Neural progenitor cell (in vitro differentiated cells): ENCODE data around the gene MTHFR. TPM values are rescaled to one million over a fixed set of nuclear protein-coding genes. Genes with fewer than 3 reads are reported as not detected.

Experiments
- DNase-seq: peaks from one replicate; pipeline ENCODE4 v3.0.0-alpha.2; 2016; ENCODE audit warnings: low spot score
- H2AFZ ChIP-seq: fragments of 200-600 bp; sonication (generic); replicated peaks from 2 replicates; pipeline ENCODE4 v1.6.1; 2016; ENCODE audit warnings: antibody characterized with exemption
- H3F3A ChIP-seq: fragments of 200-600 bp; sonication (generic); 2 replicates; pipeline ENCODE4 v1.6.1; 2016; ENCODE audit warnings: antibody characterized with exemption, low read depth
- H3K27ac ChIP-seq: fragments of 200-600 bp; sonication (generic); 2 replicates; pipeline ENCODE4 v1.5.1; 2016; ENCODE audit warnings: mild to moderate bottlenecking
- H3K27me3 ChIP-seq: fragments of 200-600 bp; sonication (generic); 2 replicates; pipeline ENCODE4 v1.6.1; 2016; ENCODE audit warnings: mild to moderate bottlenecking, moderate library complexity
- H3K36me3 ChIP-seq: fragments of 200-600 bp; sonication (generic); 2 replicates; pipeline ENCODE4 v1.5.1; 2016
- H3K4me1 ChIP-seq: fragments of 200-600 bp; sonication (generic); 2 replicates; pipeline ENCODE4 v1.6.1; 2016; ENCODE audit warnings: mixed run types
- H3K4me2 ChIP-seq: fragments of 200-600 bp; sonication (generic); 2 replicates; pipeline ENCODE4 v1.6.1; 2016
- H3K4me3 ChIP-seq: fragments of 200-600 bp; sonication (generic); 2 replicates; pipeline ENCODE4 v1.5.1; 2016
- H3K79me2 ChIP-seq: fragments of 200-600 bp; sonication (generic); 2 replicates; pipeline ENCODE4 v1.6.1; 2016; ENCODE audit warnings: low read depth
- H3K9ac ChIP-seq: fragments of 200-600 bp; sonication (generic); 2 replicates; pipeline ENCODE4 v1.6.1; 2016
- H3K9me3 ChIP-seq: fragments of 200-600 bp; sonication (generic); 2 replicates; pipeline ENCODE4 v1.5.1; 2016; ENCODE audit warnings: low read depth
- H4K20me1 ChIP-seq: fragments of 200-600 bp; sonication (generic); 2 replicates; pipeline ENCODE4 v1.6.1; 2016; ENCODE audit warnings: low read depth
- H3K27ac Mint-ChIP-seq: 3 replicates; pipeline ENCODE4 v1.8.0; 2021; ENCODE audit warnings: mixed read lengths
- H3K27me3 Mint-ChIP-seq: 2 replicates; pipeline ENCODE4 v1.8.0; 2022; ENCODE audit warnings: low read depth, mild to moderate bottlenecking, inconsistent platforms, moderate library complexity, mixed read lengths; ENCODE audit not compliant: insufficient read depth
- H3K36me3 Mint-ChIP-seq: 3 replicates; pipeline ENCODE4 v1.8.0; 2021; ENCODE audit warnings: mixed read lengths
- H3K4me1 Mint-ChIP-seq: 3 replicates; pipeline ENCODE4 v1.8.0; 2021; ENCODE audit warnings: mixed read lengths
- H3K4me3 Mint-ChIP-seq: 3 replicates; pipeline ENCODE4 v1.8.0; 2021; ENCODE audit warnings: mild to moderate bottlenecking, moderate library complexity, mixed read lengths
- H3K9me3 Mint-ChIP-seq: 3 replicates; pipeline ENCODE4 v1.8.0; 2020; ENCODE audit warnings: mixed read lengths
- EZH2 ChIP-seq: fragments of 200-600 bp; sonication (generic); IDR thresholded peaks from 2 replicates; pipeline ENCODE4 v1.6.1; 2017; ENCODE audit warnings: antibody characterized with exemption, mild to moderate bottlenecking, moderate library complexity
- EZH2phosphoT487 ChIP-seq: fragments of 200-600 bp; sonication (generic); IDR thresholded peaks from 2 replicates; pipeline ENCODE4 v1.6.1; 2017; ENCODE audit warnings: antibody characterized with exemption
- total RNA-seq: library from RNA; depleted of rRNA; stranded (reverse); fragments of >200 nt; gene quantifications from 2 replicates; pipeline ENCODE4 v1.2.3, GENCODE V29; 2015; ENCODE audit warnings: low replicate concordance
- TF ChIP-seq, protein P1 (sequence below): fragments of 200-600 bp; sonication (generic); IDR thresholded peaks from 2 replicates; pipeline ENCODE4 v1.5.1; 2017; ENCODE audit warnings: antibody characterized with exemption, mild to moderate bottlenecking

Gene MTHFR
- total RNA-seq, 1 donor from 2014 or later, result 7.0 TPM

DNA sequence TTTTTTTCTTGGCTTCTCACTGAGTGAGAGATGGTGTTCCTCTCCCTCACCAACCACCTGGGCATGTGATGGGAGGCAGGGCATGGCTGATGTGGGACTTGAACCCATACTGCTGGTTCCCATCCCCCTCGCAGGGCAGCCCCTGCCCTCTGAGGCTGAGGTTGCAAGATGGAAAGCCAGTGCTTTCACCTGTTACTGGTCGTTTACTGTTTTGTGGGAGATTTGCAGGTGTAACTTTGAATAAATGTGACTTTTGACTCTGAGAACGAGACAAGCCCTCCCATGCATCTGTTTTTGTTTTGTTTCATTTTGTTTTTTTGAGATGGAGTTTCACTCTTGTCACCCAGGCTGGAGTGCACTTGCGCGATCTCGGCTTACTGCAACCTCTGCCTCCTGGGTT is 22.2 kb downstream of the MTHFR start:
- no peaks in the 10 kb centered on the region for H4K20me1 ChIP-seq
- H3F3A ChIP-seq, result peaks cover 13% of the 10 kb centered on the region
- no peaks in the 10 kb centered on the region for H3K27me3 ChIP-seq
- no peak overlapping the region for H3K27ac ChIP-seq
- Mint-ChIP-seq H3K36me3 (no peaks in the 10 kb centered on the region), H3K27ac (no peak overlapping the region), H3K27me3 (peaks cover 4% of the 10 kb centered on the region), H3K4me1 (peaks cover 13% of the 10 kb centered on the region), H3K9me3 (no peaks in the 10 kb centered on the region), H3K4me3 (no peak overlapping the region)
- TF ChIP-seq EZH2 (no peak), EZH2phosphoT487 (no peak)
- TF ChIP-seq, protein P1, sequence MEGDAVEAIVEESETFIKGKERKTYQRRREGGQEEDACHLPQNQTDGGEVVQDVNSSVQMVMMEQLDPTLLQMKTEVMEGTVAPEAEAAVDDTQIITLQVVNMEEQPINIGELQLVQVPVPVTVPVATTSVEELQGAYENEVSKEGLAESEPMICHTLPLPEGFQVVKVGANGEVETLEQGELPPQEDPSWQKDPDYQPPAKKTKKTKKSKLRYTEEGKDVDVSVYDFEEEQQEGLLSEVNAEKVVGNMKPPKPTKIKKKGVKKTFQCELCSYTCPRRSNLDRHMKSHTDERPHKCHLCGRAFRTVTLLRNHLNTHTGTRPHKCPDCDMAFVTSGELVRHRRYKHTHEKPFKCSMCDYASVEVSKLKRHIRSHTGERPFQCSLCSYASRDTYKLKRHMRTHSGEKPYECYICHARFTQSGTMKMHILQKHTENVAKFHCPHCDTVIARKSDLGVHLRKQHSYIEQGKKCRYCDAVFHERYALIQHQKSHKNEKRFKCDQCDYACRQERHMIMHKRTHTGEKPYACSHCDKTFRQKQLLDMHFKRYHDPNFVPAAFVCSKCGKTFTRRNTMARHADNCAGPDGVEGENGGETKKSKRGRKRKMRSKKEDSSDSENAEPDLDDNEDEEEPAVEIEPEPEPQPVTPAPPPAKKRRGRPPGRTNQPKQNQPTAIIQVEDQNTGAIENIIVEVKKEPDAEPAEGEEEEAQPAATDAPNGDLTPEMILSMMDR, result no peak
- no peak overlapping the region for H3K4me3 ChIP-seq
- H3K4me2 ChIP-seq, result no peak overlapping the region
- H3K9me3 ChIP-seq, result no peaks in the 10 kb centered on the region
- peaks cover 15% of the 10 kb centered on the region for H3K4me1 ChIP-seq
- no peak for DNase-seq
- H3K36me3 ChIP-seq, result no peaks in the 10 kb centered on the region
- H3K79me2 ChIP-seq, result no peaks in the 10 kb centered on the region
- H3K9ac ChIP-seq, result no peak overlapping the region
- no peak overlapping the region for H2AFZ ChIP-seq

DNA sequence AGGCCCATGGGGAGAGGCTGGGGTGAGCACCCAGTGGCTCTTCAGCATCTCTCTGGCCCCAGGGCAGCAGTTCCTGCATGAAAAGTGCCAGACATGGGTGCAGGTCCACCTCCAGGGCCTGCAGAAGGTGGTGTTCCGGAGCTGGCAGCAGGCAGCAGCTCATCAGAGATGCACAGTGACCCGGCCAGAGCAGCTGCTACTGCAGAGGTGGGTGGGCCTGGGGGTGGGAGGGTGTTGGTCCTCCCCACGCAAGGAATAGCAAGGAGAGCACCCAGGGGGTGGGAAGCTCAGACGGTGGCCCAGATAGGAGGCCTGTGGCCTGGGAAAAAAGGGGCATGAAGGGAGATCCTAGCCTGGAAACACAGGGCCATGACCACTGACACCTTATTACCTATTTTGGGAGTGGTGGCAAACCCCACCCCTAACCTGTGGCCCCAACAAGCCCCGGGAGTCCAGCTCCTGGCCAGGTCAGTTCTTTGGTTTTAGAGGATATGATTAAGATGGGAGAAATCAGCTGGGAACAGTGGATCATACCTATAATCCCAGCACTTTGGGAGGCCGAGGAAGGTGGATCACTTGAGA is 23.5 kb downstream of the MTHFR start:
- no peak overlapping the region for H3K4me3 ChIP-seq

DNA sequence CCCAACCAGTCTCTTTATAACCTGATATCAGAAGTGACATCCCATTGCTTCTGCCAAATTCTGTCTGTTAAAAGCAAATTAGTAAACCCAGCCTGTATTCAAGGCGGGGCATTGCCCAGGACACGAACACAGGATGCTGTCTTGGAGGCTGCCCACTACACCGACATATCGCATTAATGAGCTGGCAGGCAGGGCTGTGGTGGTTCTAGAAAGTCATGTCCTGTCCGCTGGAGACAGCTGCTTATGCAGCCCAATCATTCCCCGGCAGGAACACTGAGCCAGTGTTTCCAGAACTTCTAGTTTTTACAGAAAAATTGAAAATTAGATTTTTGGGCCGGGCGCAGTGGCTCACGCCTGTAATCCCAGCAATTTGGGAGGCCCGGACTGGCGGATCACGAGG is 24.5 kb downstream of the MTHFR start:
- Histone ChIP-seq H3K27me3 (no peaks in the 10 kb centered on the region), H3K4me2 (no peak overlapping the region), H3F3A (peaks cover 3% of the 10 kb centered on the region), H3K36me3 (no peaks in the 10 kb centered on the region), H3K79me2 (no peaks in the 10 kb centered on the region), H2AFZ (no peak overlapping the region), H3K27ac (no peak overlapping the region), H3K9me3 (no peaks in the 10 kb centered on the region), H3K4me1 (peaks cover 3% of the 10 kb centered on the region), H3K9ac (no peak overlapping the region), H3K4me3 (no peak overlapping the region), H4K20me1 (no peaks in the 10 kb centered on the region)
- Mint-ChIP-seq H3K4me3 (no peak overlapping the region), H3K27me3 (peaks cover 4% of the 10 kb centered on the region), H3K4me1 (peaks cover 7% of the 10 kb centered on the region), H3K27ac (peak overlapping the region; percentile 33), H3K9me3 (no peaks in the 10 kb centered on the region), H3K36me3 (no peaks in the 10 kb centered on the region)
- DNase-seq, result no peak
- TF ChIP-seq EZH2phosphoT487 (no peak), EZH2 (no peak)
- TF ChIP-seq, protein P1, result no peak

More for the DNA sequence above, 23.5 kb downstream of the MTHFR start:
- H3K9me3 Mint-ChIP-seq, result no peaks in the 10 kb centered on the region
- no peak overlapping the region for H3K4me3 Mint-ChIP-seq
- no peak overlapping the region for H3K9ac ChIP-seq
- H3K4me1 Mint-ChIP-seq, result peaks cover 13% of the 10 kb centered on the region
- peaks cover 7% of the 10 kb centered on the region for H3F3A ChIP-seq
- no peaks in the 10 kb centered on the region for H3K9me3 ChIP-seq
- no peak for DNase-seq
- H3K27ac Mint-ChIP-seq, result no peak overlapping the region
- no peaks in the 10 kb centered on the region for H4K20me1 ChIP-seq
- H3K27ac ChIP-seq, result no peak overlapping the region
- no peaks in the 10 kb centered on the region for H3K36me3 ChIP-seq
- no peaks in the 10 kb centered on the region for H3K79me2 ChIP-seq
- H3K27me3 ChIP-seq, result no peaks in the 10 kb centered on the region
- H3K4me2 ChIP-seq, result no peak overlapping the region
- H3K4me1 ChIP-seq, result peaks cover 8% of the 10 kb centered on the region
- H2AFZ ChIP-seq, result no peak overlapping the region
- H3K27me3 Mint-ChIP-seq, result peaks cover 4% of the 10 kb centered on the region
- TF ChIP-seq, protein P1, result no peak
- TF ChIP-seq EZH2 (no peak), EZH2phosphoT487 (no peak)
- H3K36me3 Mint-ChIP-seq, result no peaks in the 10 kb centered on the region
